ENCODE data around the gene OTP. TPM values are rescaled to one million over a fixed set of nuclear protein-coding genes. Genes with fewer than 3 reads are reported as not detected.

The OTP gene
- total RNA-seq, 2 experiments from 2014 or later, result not detected

DNA sequence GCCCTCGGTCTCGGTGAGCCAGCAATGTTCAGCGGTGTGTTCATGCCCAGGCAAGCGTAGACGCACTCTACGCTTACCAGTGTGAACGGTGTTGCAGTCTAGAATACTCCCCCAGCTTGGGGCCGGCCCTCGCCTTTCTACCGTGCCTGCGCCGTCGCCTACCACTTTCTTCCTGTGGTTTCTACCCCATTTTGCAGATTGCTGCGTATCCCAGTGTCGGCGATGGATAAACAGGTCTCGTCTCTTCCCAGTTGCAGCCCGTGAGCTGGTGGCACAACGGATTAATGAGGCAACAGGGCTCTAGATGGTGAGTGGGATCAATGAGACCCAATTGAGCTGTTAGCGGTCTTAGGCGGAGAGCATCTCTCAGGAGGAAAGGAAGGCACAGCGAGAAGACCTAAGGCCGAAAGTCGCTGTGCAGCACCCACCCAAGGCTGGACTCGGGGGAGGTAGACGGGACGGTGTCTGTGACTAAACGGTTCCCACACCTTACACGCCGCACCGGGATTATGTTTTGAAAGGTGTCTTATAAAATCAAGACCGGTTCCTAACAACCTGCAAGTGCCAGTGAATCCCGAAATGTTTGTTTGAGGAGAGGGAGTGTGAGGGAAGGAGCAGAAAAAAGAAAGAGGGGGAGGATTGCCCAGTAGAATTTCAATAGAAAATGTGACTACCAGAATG is 5.8 kb downstream of the OTP start:
- ChIA-PET CTCF (no interaction called here), POLR2A (no interaction called here)
- Mint-ChIP-seq H3K9me3 (peaks cover 5% of the 10 kb centered on the region), H3K4me1 (ENCODE audit: low read depth) (peaks cover 18% of the 10 kb centered on the region), H3K27ac (no peak overlapping the region), H3K36me3 (ENCODE audit: low read depth) (peaks cover 2% of the 10 kb centered on the region), H3K27me3 (peaks cover 70% of the 10 kb centered on the region), H3K4me3 (no peak overlapping the region)
- TF ChIP-seq, protein P1, sequence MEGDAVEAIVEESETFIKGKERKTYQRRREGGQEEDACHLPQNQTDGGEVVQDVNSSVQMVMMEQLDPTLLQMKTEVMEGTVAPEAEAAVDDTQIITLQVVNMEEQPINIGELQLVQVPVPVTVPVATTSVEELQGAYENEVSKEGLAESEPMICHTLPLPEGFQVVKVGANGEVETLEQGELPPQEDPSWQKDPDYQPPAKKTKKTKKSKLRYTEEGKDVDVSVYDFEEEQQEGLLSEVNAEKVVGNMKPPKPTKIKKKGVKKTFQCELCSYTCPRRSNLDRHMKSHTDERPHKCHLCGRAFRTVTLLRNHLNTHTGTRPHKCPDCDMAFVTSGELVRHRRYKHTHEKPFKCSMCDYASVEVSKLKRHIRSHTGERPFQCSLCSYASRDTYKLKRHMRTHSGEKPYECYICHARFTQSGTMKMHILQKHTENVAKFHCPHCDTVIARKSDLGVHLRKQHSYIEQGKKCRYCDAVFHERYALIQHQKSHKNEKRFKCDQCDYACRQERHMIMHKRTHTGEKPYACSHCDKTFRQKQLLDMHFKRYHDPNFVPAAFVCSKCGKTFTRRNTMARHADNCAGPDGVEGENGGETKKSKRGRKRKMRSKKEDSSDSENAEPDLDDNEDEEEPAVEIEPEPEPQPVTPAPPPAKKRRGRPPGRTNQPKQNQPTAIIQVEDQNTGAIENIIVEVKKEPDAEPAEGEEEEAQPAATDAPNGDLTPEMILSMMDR (IDR thresholded peaks at IDR 0.05), result no peak
- DNase-seq (peak; percentile 5), ATAC-seq (no peak)
- intact Hi-C loops (cut with micrococcal nuclease), result no loop called here

GRCh38 chr5:77630114-77630680 is 8.3 kb downstream of the OTP start:
- intact Hi-C loops (cut with micrococcal nuclease), result no loop called here
- H3K36me3 Mint-ChIP-seq (ENCODE audit: low read depth), result no peaks in the 10 kb centered on the region
- peaks cover 5% of the 10 kb centered on the region for H3K9me3 Mint-ChIP-seq
- CTCF ChIA-PET, result interaction anchor here (1.0 to 1.1 kb wide), 3 partner anchors 11 to 36 kb away, joined by 3 to 5 read pairs (median 3); no protein-coding TSS in a partner anchor
- H3K27me3 Mint-ChIP-seq, result peaks cover 69% of the 10 kb centered on the region
- TF ChIP-seq, protein P1 (IDR thresholded peaks at IDR 0.05), result peak; percentile 35
- H3K4me1 Mint-ChIP-seq (ENCODE audit: low read depth), result peaks cover 14% of the 10 kb centered on the region
- POLR2A ChIA-PET, result interaction anchor here (1.0 to 1.6 kb wide), 3 partner anchors 9 to 16 kb away, joined by 3 to 4 read pairs (median 3); no protein-coding TSS in a partner anchor
- DNase-seq (peak; percentile 75), ATAC-seq (peak; percentile 95)
- no peak overlapping the region for H3K27ac Mint-ChIP-seq
- H3K4me3 Mint-ChIP-seq, result peak overlapping the region; percentile 64

GRCh38 chr5:77629509-77630113 is 8.9 kb downstream of the OTP start:
- Mint-ChIP-seq H3K9me3 (peaks cover 5% of the 10 kb centered on the region), H3K27ac (no peak overlapping the region), H3K4me1 (ENCODE audit: low read depth) (peaks cover 14% of the 10 kb centered on the region), H3K27me3 (peaks cover 73% of the 10 kb centered on the region), H3K36me3 (ENCODE audit: low read depth) (no peaks in the 10 kb centered on the region), H3K4me3 (peak overlapping the region; percentile 64)
- TF ChIP-seq, protein P1 (IDR thresholded peaks at IDR 0.05), result no peak
- intact Hi-C loops (cut with micrococcal nuclease), result no loop called here
- ATAC-seq (no peak), DNase-seq (peak; percentile 7)
- POLR2A ChIA-PET, result interaction anchor here (1.0 to 1.2 kb wide), 2 partner anchors 10 to 12 kb away, joined by 3 read pairs; no protein-coding TSS in a partner anchor
- CTCF ChIA-PET, result interaction anchor here (1.0 to 1.1 kb wide), 2 partner anchors 11 to 14 kb away, joined by 3 to 5 read pairs; no protein-coding TSS in a partner anchor

DNA sequence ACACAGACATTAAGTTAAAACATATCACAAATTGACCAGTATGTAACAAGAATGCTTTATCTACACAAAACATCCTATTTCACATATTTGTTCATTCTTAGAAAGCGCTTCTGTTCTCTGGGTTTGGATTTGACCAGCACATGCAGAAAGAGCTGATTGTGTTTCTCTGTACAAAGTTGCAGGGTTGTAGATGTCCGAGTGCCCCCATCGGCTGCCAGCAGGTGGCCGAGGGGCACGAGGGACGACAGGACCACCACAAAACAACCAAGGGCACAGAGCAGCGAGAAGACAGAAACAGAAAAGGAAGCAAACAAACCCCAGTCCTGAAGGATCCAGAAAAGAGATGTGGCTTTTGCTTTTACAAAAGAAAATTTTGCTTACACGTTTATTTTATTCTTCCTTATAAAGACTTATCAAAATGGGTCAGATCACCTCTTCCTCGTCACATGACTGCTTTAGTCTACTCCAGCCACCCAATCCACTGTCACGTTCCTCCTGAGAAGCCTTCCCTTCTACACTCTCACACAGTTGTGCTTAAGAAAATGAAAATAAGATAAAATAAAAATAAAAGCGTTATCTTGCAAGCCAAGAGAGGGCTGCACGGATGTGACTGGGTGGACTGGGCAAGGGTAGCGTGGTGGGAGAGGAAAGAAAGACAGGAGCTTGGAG is 9.5 kb downstream of the OTP start:
- Mint-ChIP-seq H3K36me3 (ENCODE audit: low read depth) (no peaks in the 10 kb centered on the region), H3K9me3 (peaks cover 5% of the 10 kb centered on the region), H3K27me3 (peaks cover 75% of the 10 kb centered on the region), H3K4me1 (ENCODE audit: low read depth) (peaks cover 14% of the 10 kb centered on the region), H3K27ac (no peak overlapping the region), H3K4me3 (peak overlapping the region; percentile 64)
- ATAC-seq, result no peak
- POLR2A ChIA-PET, result interaction anchor here (0.6 to 1.0 kb wide), 2 partner anchors 13 to 1644 kb away, joined by 3 read pairs; no protein-coding TSS in a partner anchor
- TF ChIP-seq, protein P1 (IDR thresholded peaks at IDR 0.05), result no peak
- intact Hi-C loops (cut with micrococcal nuclease), result no loop called here
- no peak for DNase-seq
- CTCF ChIA-PET, result interaction anchor here (0.9 kb wide), 1 partner anchor 58 kb away, joined by 3 read pairs; no protein-coding TSS in a partner anchor
